Measurements from ENCODE around the gene RBM10.
A peak's percentile ranks its signal among the peaks of the same experiment; 100 is the strongest.

Gene RBM10

GRCh38 chrX:47218280-47218919 lies 73.4 kb downstream of the RBM10 start, which contains the start of gene CDK16:
TSS of gene CDK16 (plus strand) at chrX:47218681. CDS start at chrX:47223558, 4,877 bp downstream.
- Histone ChIP-seq H3K9ac (ENCODE audit: low read length) (peak within 1 kb of the TSS; percentile 88), H3K36me3 (ENCODE audit: control insufficient read depth, low read depth, low read length) (peaks cover 26% of the 10 kb centered on the region), H3K27me3 (ENCODE audit: control insufficient read depth, insufficient read depth, low read length) (no peaks in the 10 kb centered on the region), H3K4me1 (ENCODE audit: control insufficient read depth, low read depth, low read length) (no peaks in the 10 kb centered on the region), H3K27ac (ENCODE audit: low read length) (peak within 1 kb of the TSS; percentile 70), H3K4me3 (ENCODE audit: low read length) (peak within 1 kb of the TSS; percentile 81), H3K9me3 (ENCODE audit: control insufficient read depth, low read depth, low read length) (peaks cover 6% of the 10 kb centered on the region)

DNA sequence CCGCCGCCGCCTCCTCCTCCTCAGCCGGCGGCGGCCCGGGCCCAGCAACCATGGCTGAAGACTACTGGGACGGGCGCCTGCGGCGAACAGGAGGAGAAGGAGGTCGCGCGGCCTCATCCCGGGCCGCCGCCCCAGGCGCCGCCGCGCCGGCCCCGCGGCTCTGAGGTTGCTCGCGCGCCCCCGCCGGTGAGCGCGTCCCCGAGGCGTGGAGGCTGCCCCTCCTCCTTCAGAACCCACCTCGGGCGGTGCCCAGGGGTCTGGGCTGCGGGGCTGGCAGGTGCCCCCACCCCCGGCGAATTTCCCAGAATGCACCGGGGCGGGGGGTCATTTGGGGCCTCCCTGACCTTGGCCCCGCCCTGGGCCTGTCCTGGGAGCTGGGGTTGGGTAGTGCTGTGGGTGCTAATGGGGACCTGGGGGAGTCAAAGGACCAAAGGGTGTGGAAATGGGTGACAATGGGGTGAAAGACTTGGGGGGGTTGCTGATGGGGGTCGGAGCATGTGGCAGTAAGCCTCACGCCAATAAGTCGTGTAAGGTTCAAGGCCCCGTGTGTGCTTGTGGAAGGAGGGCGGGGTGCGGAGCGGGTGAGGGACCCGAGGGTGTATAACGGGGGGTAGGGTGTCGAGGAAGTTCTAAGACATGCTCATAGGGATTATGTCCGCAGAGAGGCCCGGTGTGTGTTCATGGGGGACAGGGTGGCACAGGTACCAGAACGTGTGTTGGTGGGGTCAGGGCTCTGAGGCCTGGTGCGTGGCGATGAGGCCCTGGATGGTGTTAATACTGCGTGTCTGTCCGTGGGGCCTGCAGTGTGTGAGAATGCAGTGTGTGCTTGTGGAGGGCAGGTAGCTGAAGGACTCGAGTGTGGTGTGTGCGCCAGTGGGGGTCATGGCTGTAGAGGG lies 74.1 kb downstream of the RBM10 start:
- Histone ChIP-seq H3K9ac (ENCODE audit: low read length) (peak overlapping the region; percentile 88), H3K27ac (ENCODE audit: low read length) (no peak overlapping the region), H3K4me3 (ENCODE audit: low read length) (peak overlapping the region; percentile 81), H3K36me3 (ENCODE audit: control insufficient read depth, low read depth, low read length) (peaks cover 30% of the 10 kb centered on the region), H3K27me3 (ENCODE audit: control insufficient read depth, insufficient read depth, low read length) (no peaks in the 10 kb centered on the region), H3K4me1 (ENCODE audit: control insufficient read depth, low read depth, low read length) (no peaks in the 10 kb centered on the region), H3K9me3 (ENCODE audit: control insufficient read depth, low read depth, low read length) (peaks cover 6% of the 10 kb centered on the region)

- Histone ChIP-seq H3K9me3 (ENCODE audit: control insufficient read depth, low read depth, low read length) (peaks cover 11% of the 10 kb centered on the region), H3K27ac (ENCODE audit: low read length) (no peak overlapping the region), H3K4me1 (ENCODE audit: control insufficient read depth, low read depth, low read length) (no peaks in the 10 kb centered on the region), H3K9ac (ENCODE audit: low read length) (no peak overlapping the region), H3K27me3 (ENCODE audit: control insufficient read depth, insufficient read depth, low read length) (no peaks in the 10 kb centered on the region), H3K4me3 (ENCODE audit: low read length) (no peak overlapping the region), H3K36me3 (ENCODE audit: control insufficient read depth, low read depth, low read length) (peaks cover 39% of the 10 kb centered on the region)
Observed at GRCh38 chrX:47221756-47222155, 76.7 kb downstream of the RBM10 start.

DNA sequence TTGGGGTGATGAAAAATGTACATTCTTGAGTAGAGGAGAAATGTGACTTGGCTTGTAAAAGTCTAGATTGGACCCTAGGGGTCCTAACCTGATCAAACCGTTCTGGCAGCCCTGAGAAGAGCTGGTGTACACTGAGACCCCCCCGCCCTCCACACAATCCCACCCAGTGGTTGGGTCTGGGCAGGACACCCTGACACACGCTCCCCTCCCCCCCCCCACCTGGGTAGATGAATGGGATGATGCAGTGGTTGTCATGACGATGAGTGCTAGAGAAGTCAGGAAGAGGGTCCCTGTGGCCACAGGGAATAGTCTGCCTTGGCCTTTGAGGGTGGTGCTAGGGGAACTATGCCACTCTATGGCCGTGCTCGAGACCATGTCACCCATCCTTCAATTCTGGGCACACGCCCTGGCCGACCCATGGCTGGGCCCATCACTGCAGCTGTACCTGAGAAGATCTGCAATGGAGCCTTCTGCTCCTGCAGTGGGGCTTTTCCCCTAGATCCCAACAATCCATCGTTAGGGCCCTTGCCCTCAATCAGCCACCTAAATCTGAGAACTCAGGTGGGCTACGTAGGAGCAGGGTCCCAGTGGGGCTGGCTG lies 77.8 kb downstream of the RBM10 start:
- H3K9me3 ChIP-seq (ENCODE audit: control insufficient read depth, low read depth, low read length): peaks cover 11% of the 10 kb centered on the region
- no peaks in the 10 kb centered on the region for H3K27me3 ChIP-seq (ENCODE audit: control insufficient read depth, insufficient read depth, low read length)
- H3K4me1 ChIP-seq (ENCODE audit: control insufficient read depth, low read depth, low read length): no peaks in the 10 kb centered on the region
- H3K36me3 ChIP-seq (ENCODE audit: control insufficient read depth, low read depth, low read length): peaks cover 50% of the 10 kb centered on the region
- H3K27ac ChIP-seq (ENCODE audit: low read length): no peak overlapping the region
- no peak overlapping the region for H3K4me3 ChIP-seq (ENCODE audit: low read length)
- no peak overlapping the region for H3K9ac ChIP-seq (ENCODE audit: low read length)

DNA sequence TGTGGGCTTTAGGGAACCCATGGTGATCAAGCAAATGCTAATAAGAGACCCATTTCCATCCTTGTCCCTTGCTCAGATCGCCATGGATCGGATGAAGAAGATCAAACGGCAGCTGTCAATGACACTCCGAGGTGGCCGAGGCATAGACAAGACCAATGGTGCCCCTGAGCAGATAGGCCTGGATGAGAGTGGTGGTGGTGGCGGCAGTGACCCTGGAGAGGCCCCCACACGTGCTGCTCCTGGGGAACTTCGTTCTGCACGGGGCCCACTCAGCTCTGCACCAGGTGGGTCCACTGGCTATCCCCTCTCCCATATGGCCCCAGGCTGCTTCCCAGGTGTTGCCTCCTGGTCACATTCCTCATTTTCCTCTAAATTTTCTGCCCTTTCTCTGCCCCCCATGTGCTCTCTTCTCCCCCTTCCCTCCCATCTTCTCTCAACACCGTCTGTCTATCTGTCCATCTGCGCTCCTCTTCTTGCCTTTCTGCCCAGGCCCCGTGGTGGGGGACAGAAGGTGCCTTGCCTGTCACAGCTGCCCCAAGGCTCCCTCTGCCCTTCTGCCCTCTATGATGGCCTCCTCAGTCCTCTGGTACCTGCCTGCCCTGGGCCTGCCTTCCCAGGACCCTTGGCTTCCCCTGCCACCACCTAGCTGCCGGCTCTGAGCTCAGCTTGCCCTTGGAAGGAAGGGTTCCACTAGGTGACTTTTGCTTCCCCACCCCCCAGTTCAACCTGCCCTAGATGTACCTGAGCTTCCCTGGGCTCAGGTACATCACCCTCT lies 78.6 kb downstream of the RBM10 start:
- H3K4me1 ChIP-seq (ENCODE audit: control insufficient read depth, low read depth, low read length): no peaks in the 10 kb centered on the region
- no peak overlapping the region for H3K4me3 ChIP-seq (ENCODE audit: low read length)
- H3K9me3 ChIP-seq (ENCODE audit: control insufficient read depth, low read depth, low read length): peaks cover 11% of the 10 kb centered on the region
- no peak overlapping the region for H3K27ac ChIP-seq (ENCODE audit: low read length)
- peaks cover 56% of the 10 kb centered on the region for H3K36me3 ChIP-seq (ENCODE audit: control insufficient read depth, low read depth, low read length)
- H3K9ac ChIP-seq (ENCODE audit: low read length): no peak overlapping the region
- H3K27me3 ChIP-seq (ENCODE audit: control insufficient read depth, insufficient read depth, low read length): no peaks in the 10 kb centered on the region

DNA sequence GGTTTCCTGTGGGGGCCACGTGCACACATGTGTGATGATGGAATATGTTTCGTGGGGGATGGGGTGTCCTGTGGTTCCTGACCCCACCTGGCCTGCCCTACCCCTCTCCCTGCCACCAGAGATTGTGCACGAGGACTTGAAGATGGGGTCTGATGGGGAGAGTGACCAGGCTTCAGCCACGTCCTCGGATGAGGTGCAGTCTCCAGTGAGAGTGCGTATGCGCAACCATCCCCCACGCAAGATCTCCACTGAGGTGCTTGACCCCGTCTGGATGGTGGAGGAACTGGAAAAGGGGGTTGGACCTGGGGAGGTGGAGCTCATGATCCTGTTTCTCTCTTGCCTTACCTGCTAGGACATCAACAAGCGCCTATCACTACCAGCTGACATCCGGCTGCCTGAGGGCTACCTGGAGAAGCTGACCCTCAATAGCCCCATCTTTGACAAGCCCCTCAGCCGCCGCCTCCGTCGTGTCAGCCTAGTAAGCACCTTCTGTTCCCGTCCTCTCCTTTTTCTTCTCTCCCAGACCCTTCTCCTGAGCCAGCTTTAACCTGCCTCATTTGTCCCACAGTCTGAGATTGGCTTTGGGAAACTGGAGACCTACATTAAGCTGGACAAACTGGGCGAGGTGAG lies 79.4 kb downstream of the RBM10 start:
- H3K9me3 ChIP-seq (ENCODE audit: control insufficient read depth, low read depth, low read length): peaks cover 11% of the 10 kb centered on the region
- H3K36me3 ChIP-seq (ENCODE audit: control insufficient read depth, low read depth, low read length): peaks cover 60% of the 10 kb centered on the region
- H3K9ac ChIP-seq (ENCODE audit: low read length): no peak overlapping the region
- H3K4me1 ChIP-seq (ENCODE audit: control insufficient read depth, low read depth, low read length): no peaks in the 10 kb centered on the region
- no peaks in the 10 kb centered on the region for H3K27me3 ChIP-seq (ENCODE audit: control insufficient read depth, insufficient read depth, low read length)
- H3K4me3 ChIP-seq (ENCODE audit: low read length): no peak overlapping the region
- H3K27ac ChIP-seq (ENCODE audit: low read length): no peak overlapping the region

- Histone ChIP-seq H3K9ac (ENCODE audit: low read length) (no peak overlapping the region), H3K9me3 (ENCODE audit: control insufficient read depth, low read depth, low read length) (peaks cover 11% of the 10 kb centered on the region), H3K36me3 (ENCODE audit: control insufficient read depth, low read depth, low read length) (peaks cover 60% of the 10 kb centered on the region), H3K4me1 (ENCODE audit: control insufficient read depth, low read depth, low read length) (no peaks in the 10 kb centered on the region), H3K27me3 (ENCODE audit: control insufficient read depth, insufficient read depth, low read length) (no peaks in the 10 kb centered on the region), H3K4me3 (ENCODE audit: low read length) (no peak overlapping the region), H3K27ac (ENCODE audit: low read length) (no peak overlapping the region)
Observed at GRCh38 chrX:47224896-47225290, 79.9 kb downstream of the RBM10 start.

GRCh38 chrX:47226071-47226470 lies 81.0 kb downstream of the RBM10 start:
- no peak overlapping the region for H3K27ac ChIP-seq (ENCODE audit: low read length)
- H3K36me3 ChIP-seq (ENCODE audit: control insufficient read depth, low read depth, low read length): peaks cover 60% of the 10 kb centered on the region
- no peak overlapping the region for H3K9ac ChIP-seq (ENCODE audit: low read length)
- no peaks in the 10 kb centered on the region for H3K4me1 ChIP-seq (ENCODE audit: control insufficient read depth, low read depth, low read length)
- H3K27me3 ChIP-seq (ENCODE audit: control insufficient read depth, insufficient read depth, low read length): no peaks in the 10 kb centered on the region
- H3K9me3 ChIP-seq (ENCODE audit: control insufficient read depth, low read depth, low read length): peaks cover 11% of the 10 kb centered on the region
- H3K4me3 ChIP-seq (ENCODE audit: low read length): no peak overlapping the region

DNA sequence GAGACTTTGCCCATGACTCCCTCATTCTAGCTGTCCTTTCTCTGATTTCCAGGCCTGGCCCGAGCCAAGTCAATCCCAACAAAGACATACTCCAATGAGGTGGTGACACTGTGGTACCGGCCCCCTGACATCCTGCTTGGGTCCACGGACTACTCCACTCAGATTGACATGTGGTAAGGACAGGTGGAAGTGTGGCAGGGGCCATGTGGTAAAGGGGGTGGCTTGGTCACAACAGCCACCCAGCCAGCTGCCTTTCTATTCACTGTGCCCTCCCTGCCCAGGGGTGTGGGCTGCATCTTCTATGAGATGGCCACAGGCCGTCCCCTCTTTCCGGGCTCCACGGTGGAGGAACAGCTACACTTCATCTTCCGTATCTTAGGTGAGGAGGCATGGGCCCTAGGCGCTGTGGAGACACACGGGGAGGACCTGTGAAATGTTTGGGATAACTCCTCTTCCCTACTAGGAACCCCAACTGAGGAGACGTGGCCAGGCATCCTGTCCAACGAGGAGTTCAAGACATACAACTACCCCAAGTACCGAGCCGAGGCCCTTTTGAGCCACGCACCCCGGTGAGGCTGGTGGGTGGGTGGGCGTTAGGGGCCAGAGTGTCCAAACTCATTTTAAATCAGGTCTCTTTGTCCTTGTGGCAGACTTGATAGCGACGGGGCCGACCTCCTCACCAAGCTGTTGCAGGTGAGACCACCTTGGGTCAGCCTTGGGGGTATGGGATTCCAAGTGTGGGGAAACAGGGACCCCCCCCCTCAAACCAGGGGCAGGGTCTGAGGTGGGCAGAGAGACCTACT lies 81.7 kb downstream of the RBM10 start:
- Histone ChIP-seq H3K9me3 (ENCODE audit: control insufficient read depth, low read depth, low read length) (peaks cover 11% of the 10 kb centered on the region), H3K27ac (ENCODE audit: low read length) (no peak overlapping the region), H3K4me3 (ENCODE audit: low read length) (no peak overlapping the region), H3K27me3 (ENCODE audit: control insufficient read depth, insufficient read depth, low read length) (no peaks in the 10 kb centered on the region), H3K36me3 (ENCODE audit: control insufficient read depth, low read depth, low read length) (peaks cover 60% of the 10 kb centered on the region), H3K9ac (ENCODE audit: low read length) (no peak overlapping the region), H3K4me1 (ENCODE audit: control insufficient read depth, low read depth, low read length) (no peaks in the 10 kb centered on the region)

DNA sequence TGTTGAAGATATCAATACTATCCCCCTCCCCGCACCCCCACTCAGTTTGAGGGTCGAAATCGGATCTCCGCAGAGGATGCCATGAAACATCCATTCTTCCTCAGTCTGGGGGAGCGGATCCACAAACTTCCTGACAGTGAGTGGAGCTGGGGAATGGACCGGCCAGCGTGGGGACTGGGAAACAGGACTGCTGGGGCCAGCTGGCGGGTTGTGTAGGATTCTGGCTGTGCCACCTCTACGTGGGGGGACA lies 82.2 kb downstream of the RBM10 start:
- no peak overlapping the region for H3K27ac ChIP-seq (ENCODE audit: low read length)
- H3K9me3 ChIP-seq (ENCODE audit: control insufficient read depth, low read depth, low read length): peaks cover 15% of the 10 kb centered on the region
- H3K9ac ChIP-seq (ENCODE audit: low read length): no peak overlapping the region
- H3K4me1 ChIP-seq (ENCODE audit: control insufficient read depth, low read depth, low read length): no peaks in the 10 kb centered on the region
- H3K36me3 ChIP-seq (ENCODE audit: control insufficient read depth, low read depth, low read length): peaks cover 60% of the 10 kb centered on the region
- H3K27me3 ChIP-seq (ENCODE audit: control insufficient read depth, insufficient read depth, low read length): no peaks in the 10 kb centered on the region
- no peak overlapping the region for H3K4me3 ChIP-seq (ENCODE audit: low read length)

Data from iPS-18a (cell line).